Measurements from ENCODE around the gene U2AF2.

The U2AF2 gene

DNA sequence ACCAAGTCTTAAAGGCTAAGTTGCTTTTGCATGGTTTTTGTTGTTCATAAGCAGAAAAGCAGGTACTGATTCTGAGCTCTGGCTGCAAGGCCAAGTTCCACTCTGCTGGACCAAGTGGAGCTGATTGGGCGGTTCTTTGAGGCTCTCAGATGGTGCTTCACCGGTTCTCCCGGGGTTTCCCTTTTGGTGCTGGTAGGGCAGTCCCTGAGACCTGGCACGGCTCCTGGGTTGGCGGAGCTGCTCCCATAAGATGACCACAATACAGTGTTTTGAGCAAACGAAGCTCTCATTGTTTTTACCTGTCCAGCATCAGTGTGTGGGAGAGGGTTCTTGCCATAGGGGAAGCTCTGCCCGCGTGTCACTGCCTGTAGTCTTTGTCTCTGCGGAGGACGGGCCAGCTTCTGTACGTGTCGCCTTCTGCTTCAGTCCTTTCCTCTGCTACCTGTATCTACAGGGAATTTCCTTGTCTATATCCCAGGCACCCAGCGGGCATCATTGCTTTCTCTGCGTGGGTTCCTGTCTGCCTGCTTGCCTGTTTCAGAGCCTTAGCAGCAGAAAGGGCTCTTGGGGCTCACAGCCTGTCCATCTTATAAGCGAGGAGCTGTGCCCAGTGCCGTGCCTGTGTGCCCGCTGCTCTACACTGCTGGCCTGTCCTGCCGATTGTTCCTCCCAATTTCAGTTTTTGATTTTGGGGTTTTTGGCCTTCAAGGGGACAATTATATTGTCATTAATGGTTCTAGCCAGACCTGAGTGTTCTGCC lies 2.3 kb downstream of the U2AF2 start:
- no peak for DNase-seq

DNA sequence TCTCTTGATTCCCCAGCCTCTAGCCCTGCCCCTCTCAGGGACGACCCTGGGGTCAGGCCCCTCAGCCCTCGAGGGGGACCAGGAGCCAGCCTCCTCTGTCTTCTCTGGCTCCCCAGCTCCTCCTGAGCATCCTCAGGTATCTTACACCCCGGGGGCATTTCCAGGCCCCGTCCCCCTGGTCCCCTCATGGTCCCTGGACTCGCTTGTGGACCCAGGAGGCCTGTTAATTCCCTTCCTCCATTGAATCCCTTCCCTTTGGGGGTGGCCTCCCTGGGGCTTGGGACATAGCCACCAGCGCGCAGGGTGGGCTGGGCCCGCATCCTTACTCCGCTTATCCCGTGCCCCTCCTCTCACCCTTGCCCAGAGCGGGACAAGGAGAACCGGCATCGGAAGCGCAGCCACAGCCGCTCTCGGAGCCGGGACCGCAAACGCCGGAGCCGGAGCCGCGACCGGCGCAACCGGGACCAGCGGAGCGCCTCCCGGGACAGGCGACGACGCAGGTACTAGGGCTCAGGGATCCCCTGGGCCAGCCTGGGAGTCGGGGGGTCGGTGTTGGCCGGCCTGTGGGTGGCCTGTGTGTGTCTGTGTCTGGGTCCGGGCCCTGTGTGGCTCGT lies 4.1 kb downstream of the U2AF2 start:
- no peak for DNase-seq

DNA sequence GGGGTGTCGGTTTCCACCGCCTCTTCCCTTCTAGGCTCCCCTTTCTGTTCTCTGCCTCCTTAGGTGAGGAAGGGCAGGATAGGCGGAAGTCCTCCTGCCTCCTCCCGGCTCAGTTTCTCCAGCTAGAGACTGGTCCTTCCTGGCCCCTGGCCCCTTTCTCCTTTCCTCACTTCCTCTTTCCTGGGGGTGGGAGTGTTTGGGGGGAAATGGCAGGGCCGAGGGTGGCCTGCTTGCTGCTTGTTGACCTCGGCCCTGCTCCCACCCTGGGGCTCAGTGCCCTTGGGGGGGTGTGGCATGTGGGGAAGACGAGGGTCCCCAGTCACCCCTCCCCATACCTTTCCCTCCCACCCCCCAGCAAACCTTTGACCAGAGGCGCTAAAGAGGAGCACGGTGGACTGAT lies 5.0 kb downstream of the U2AF2 start:
- DNase-seq, result no peak

GRCh38 chr19:55660404-55660803 lies 5.6 kb downstream of the U2AF2 start:
- no peak for DNase-seq

GRCh38 chr19:55660991-55661390 lies 6.2 kb downstream of the U2AF2 start:
- no peak for DNase-seq

DNA sequence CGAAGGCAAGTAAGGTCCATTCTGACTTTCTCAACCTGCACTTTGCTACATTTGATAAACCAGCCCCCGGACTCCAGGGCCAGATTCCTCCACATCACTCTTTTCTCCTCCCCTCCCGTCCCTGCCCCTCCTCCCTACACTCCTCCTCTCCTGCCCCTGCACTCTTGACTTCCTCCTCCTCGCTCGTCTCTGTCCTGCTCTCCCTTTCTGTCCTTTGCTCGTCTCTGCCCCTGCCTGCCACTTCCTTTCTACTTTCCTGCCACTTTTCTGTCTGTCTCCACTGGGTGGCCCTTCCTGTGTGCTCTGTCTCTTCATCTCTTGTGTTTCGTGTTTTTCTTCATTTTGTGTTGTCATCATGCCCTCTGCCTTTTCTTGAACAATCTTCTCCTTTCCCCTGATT lies 7.0 kb downstream of the U2AF2 start:
- DNase-seq, result no peak

DNA sequence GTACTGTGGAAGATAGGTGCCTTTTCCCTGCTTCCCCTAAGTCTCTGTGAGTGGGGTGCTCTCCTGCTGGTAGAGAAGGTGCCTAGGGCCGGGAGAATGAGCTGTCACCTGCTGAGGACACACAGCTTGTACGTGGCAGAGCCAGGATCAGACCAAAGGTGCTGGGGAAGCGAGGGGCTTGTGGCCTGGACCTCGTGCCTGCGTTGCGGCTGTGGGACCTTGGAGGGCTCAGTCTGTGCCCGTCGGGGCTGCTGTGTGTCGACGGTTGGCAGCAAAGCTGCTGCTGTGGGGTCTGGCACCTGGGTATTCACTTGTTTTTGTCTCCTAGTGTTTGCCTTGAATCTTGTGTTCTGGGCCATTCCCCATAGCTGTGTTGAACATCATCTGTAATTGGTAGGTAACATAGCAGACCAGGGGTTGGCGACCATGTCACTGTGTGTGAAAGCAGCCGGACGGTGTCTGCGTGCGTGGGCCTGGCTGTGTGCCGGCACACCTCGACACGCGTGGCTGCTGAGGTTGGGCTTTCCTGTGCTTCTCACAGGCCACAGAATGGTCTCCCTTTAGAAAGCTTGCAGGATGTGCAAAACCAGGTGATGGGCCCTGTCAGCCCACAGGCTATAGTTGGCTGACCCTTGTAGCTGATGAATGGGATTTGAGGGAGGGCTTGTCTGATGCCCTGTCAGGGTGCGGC lies 9.2 kb downstream of the U2AF2 start:
- DNase-seq, result no peak

DNA sequence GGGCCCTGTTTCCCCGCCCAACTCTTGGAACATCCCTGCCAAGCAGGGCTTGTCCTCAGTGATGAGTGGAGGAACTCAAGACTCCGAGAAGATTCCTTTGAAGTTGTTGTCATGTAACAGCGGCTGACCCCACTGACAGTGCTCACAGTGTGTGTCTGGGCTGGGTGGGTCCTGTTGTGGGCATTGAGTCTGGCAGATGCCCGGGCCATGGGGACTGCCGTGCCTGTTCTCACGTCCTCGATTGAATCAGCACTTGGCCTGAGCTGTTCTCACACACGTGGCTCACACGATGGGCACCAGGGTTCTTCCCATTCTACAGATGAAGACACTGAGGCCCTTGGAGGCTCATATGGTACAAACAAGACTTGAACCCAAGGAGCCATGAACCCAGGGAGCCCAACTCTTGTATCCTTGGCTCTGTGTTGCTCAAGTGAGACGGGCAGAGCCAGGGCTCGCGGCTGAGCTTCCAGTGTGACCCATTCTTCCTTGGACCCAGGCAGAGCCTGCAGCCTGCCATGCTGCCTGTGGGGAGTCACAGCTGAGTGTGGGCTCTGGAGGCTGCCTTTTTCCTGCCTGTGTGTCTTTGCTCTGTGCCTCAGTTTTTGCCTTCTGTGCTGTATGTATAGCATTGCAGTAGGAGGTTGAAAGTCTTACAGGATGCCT lies 11.6 kb downstream of the U2AF2 start:
- no peak for DNase-seq

DNA sequence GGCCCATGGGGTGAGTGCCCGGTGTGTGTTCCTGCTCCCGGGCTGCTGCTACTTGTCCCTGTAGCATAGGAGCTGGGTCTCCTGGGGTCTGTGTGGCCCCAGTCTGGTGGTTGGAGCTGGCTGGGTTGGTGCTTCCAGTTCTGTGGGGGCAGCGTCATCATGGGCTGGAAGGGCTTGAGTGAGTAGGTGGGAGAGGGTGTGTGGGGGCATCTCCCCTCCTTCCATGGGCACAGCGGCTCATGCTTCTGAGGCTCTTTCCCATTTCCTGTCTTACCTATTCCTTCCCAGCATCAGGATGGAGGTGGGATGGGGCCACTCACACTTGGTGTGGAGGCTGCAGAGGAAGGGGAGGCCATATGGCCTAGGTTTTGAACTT lies 12.2 kb downstream of the U2AF2 start:
- DNase-seq, result no peak

GRCh38 chr19:55667511-55667910 lies 12.7 kb downstream of the U2AF2 start:
- no peak for DNase-seq

GRCh38 chr19:55667958-55668357 lies 13.1 kb downstream of the U2AF2 start:
- no peak for DNase-seq

GRCh38 chr19:55668603-55669348 lies 13.9 kb downstream of the U2AF2 start:
- no peak for DNase-seq

DNA sequence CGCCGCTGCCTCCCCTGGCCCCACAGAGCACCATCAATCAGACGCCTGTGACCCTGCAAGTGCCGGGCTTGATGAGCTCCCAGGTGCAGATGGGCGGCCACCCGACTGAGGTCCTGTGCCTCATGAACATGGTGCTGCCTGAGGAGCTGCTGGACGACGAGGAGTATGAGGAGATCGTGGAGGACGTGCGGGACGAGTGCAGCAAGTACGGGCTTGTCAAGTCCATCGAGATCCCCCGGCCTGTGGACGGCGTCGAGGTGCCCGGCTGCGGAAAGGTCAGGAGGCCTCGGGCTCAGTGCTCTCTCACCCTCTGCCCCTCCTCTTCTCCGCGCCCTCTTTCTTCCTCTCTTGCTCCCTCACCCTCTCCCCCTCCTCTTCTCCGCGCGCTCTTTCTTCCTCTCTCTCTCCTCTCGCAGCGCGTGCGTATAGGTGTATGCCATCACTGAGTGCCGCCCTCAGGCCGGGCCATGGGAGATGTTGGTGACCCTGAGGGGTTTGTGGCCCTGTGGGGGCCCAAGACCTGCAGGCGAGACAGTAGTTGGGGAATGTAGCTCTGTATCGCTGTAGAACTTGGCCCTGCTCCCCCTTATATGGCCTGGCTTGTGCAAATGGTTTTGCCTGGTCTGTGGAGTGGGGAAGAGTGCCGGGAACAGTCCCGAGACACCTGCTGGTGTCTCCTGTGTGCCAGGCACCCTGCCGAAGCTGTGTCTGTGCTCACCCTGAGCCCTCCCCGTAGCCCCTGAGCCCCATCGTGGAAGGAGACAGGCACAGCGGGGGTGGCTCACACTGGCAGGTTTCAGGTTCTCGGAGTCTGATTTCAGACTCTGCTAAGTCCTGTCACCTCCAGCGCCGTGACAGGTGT lies 14.8 kb downstream of the U2AF2 start:
- DNase-seq, result no peak

DNA sequence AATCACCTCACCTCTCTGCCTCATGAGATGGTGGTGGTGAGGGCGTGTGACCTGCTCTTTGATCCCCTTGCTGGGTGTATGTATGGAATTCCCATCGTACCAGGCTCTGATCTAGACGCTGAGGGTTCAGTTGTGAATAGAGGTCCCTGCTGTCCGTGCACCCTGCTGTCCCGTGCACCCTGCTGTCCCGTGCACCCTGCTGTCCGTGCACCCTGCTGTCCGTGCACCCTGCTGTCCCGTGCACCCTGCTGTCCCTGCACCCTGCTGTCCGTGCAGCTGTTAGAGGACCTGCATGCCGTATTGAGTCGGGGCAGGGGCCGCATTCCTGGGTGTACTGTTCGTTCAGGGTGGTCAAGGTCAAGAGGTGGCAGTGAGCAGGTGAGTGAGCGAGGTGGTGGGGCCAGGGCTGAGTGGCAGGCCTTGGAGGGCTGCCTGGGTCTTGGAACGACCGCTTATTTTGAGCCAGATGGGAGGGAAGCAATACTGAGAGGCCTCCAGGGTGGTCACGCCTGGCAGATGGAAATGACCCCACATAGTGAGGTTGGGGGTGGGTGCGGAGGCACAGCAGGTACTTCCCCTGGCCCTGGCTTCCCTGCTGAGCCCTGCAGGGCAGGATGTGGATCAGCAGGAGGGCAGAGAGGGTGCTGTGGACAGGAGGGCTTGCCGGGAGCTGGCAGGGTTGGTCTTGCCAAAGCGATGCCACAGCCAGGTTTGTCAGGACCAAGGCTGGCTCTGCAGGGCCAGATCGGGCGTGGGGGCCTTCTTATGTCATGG lies 15.6 kb downstream of the U2AF2 start:
- DNase-seq, result peak in 8 of 14 donors; percentile 2 to 46 (median 12)

DNA sequence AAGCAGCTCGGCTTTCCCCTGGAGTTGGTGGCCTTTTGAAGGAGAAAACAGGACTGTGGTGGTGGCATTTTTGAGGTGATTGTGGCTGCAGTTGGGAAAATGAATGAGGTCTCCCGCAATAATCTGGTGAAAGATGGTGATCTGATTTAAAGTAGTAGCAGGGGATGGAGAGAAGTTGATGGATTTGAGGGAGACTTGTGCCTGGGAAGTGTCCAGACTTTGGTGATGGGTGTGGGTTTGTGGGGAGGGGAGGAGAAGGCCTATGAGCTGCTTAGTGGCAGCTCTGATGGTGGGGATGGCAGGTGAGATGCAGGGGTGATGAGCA lies 16.2 kb downstream of the U2AF2 start:
- DNase-seq, result no peak

- DNase-seq, result no peak
These were observed 17.6 kb downstream of the U2AF2 start for GRCh38 chr19:55672418-55672817.

DNA sequence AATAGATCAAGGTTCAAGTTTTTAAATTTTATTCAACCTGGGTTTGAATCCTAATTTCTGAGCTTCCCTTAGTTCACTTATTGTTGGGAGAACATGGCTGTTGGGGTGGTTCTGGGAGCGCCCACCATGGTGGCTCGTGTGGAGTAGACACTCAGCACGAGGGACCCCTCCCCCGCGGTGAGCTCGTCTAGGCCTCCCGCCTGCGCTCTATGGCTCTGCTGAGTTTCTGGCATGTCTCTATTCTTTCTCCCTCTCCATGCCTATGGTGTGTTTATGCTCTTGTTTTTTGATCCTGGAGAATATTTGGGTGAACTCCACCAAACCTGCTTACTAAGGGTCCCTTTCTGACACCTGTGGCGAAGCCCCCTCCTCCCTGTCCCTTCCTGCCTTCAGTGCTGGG lies 18.6 kb downstream of the U2AF2 start:
- no peak for DNase-seq

GRCh38 chr19:55673889-55674288 lies 19.1 kb downstream of the U2AF2 start:
- no peak for DNase-seq

DNA sequence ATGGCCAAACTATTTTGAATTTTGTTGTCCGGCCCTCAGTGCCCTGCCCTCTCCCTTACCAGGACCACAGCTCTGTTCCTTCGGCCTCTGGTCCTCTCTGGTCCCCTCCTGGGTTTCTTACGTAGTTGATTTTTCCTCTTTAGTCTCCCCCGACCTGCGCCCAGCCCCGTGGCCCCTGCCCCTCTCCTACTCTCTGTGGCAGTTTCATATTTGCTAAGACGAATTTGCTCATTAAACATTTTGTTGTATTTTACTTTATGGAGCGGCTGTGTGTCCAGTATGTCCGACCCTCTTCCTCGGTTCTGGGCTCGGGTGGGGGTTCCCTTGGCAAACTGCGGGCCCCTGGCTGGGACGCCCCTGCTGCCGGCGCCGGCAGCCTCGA lies 19.6 kb downstream of the U2AF2 start:
- no peak for DNase-seq

GRCh38 chr19:55674841-55675660 lies 20.2 kb downstream of the U2AF2 start, which contains the start of gene EPN1:
Gene EPN1 (plus strand): TSS chr19:55675226. CDS start chr19:55678628, 3,402 bp downstream.
- DNase-seq, result peak; percentile 51 to 95 (median 90)

All from C1 segment of cervical spinal cord (tissue), 14 donors.